Ovary (tissue), 10 donors: Measurements from ENCODE around the gene TOR1B. TPM values are rescaled to one million over a fixed set of nuclear protein-coding genes. Genes with fewer than 3 reads are reported as not detected.
A peak's percentile ranks its signal among the peaks of the same experiment; 100 is the strongest.

ENCODE experiments used
- DNase-seq, 5 donors: peaks; one replicate each; pipeline ENCODE4 v3.0.0-alpha.2; 2019 to 2020
- H3K27ac ChIP-seq, 2 donors: fragments of 200-600 bp; one replicate each; pipeline versions ENCODE4 v1.5.1 to v1.8.0; 2019 to 2022
- H3K27me3 ChIP-seq: fragments of 200-600 bp; one replicate; pipeline ENCODE4 v1.8.0; 2022
- H3K36me3 ChIP-seq: fragments of 200-600 bp; sonication (generic); one replicate; pipeline ENCODE4 v1.5.1; 2019
- H3K4me1 ChIP-seq: one replicate; pipeline ENCODE4 v1.8.1; 2013; ENCODE audit warnings: mild to moderate bottlenecking, moderate library complexity; ENCODE audit not compliant: insufficient read depth
- H3K4me3 ChIP-seq: fragments of 200-600 bp; sonication (generic); one replicate; pipeline ENCODE4 v1.5.1; 2017
- H3K9me3 ChIP-seq, 2 donors: fragments of 200-600 bp in 1 of 2; sonication (generic) in 1 of 2; one replicate each; pipeline versions ENCODE4 v1.5.1 to v1.8.1; 2013 to 2019; ENCODE audit warnings: mild to moderate bottlenecking in 1 of 2, moderate library complexity in 1 of 2
- CTCF ChIP-seq, 3 donors: fragments of 450-650 bp in 2 of 3; fragments of 200-600 bp in 1 of 3; IDR thresholded peaks; one replicate each; pipeline versions ENCODE4 v1.5.1 to v1.8.0; 2016 to 2022; ENCODE audit warnings: antibody characterized with exemption in 3 of 3, mild to moderate bottlenecking in 1 of 3
- EP300 ChIP-seq: sonication (generic); formaldehyde crosslinking; IDR thresholded peaks from one replicate; pipeline ENCODE4 v1.6.1; 2017; ENCODE audit warnings: antibody characterized with exemption
- POLR2A ChIP-seq: fragments of 450-650 bp; IDR thresholded peaks from one replicate; pipeline ENCODE4 v1.6.1; 2017; ENCODE audit warnings: antibody characterized with exemption, mild to moderate bottlenecking, moderate library complexity
- WGBS, 3 donors: extraction: QIAGEN DNeasy Blood & Tissue Kit in 1 of 3; methylation state at CpG; one replicate each; pipeline versions ENCODE4 v1.1.5 to v1.1.7; 2013 to 2017; 5-methylcytosine and 5-hydroxymethylcytosine counted together
- intact Hi-C, 4 donors: fragments of 100-400 bp; cut with DNase I; formaldehyde crosslinking; loops; one replicate each; pipeline versions ENCODE4 v1.11.0 to v1.15.1; 2022 to 2023
- long read RNA-seq, 3 donors: library from polyadenylated mRNA in 2 of 3; unstranded in 2 of 3; transcript quantifications; one replicate each; pipeline ENCODE4 v2.0.0 and lab custom pipeline, GENCODE V29; 2021 to 2026
- polyA plus RNA-seq, 2 donors: library from polyadenylated mRNA; stranded (reverse); fragments of 200-250 nt in 1 of 2; fragments of 350-450 nt in 1 of 2; fragmentation: Illumina TruSeq in 1 of 2; extraction: RNeasy Lipid Tissue Mini Kit (QIAGEN cat#74804) in 1 of 2; gene quantifications; one replicate each; pipeline ENCODE4 v1.2.3, GENCODE V29; 2013 to 2014
- total RNA-seq, 7 donors: library from RNA; depleted of rRNA in 2 of 7; stranded (reverse); fragments of >200 nt in 2 of 7; fragmentation: NEBNext Ultra II Directional in 3 of 7; extraction: Animal tissue kit (Norgen Biotek cat#: 25700) in 3 of 7; gene quantifications; one replicate each; pipeline versions ENCODE4 v1.1.0 to v1.2.4, GENCODE V29; 2016 to 2023
- donor health status: DM: no; HTN: no; CAD: no; lungs with moderate emphysema.
- donor health status: DM: no; HTN: no; CAD: no.
- donor health status: Bipolar disorder and iron deficiency.
- donor health status: DM: yes; HTN: yes; CAD: no.
- donor health status: DM: no; HTN: no; CAD: no.
- donor health status: DM: yes; HTN: yes; CAD: no.

Gene TOR1B
- total RNA-seq (10 to 100 TPM; 12.9 to 27.3 (median 16.9) TPM), polyA plus RNA-seq (10 to 100 TPM; 12.2 to 27.5 TPM)
- long read RNA-seq, donor 1, transcript TOR1B-201 (5 exons, 2,769 nt) = major isoform, 7 of 20 reads
- long read RNA-seq, donor 1, transcript TOR1B-203 (2 exons, 663 nt) = minor isoform, 5 of 20 reads
- long read RNA-seq, donor 1, partial matches to known transcripts = 4 of 20 reads
- long read RNA-seq, donor 1, other reads (novel, unspliced or antisense) = 3 of 20 reads
- long read RNA-seq, donor 2, partial matches to known transcripts = 0 of 5 reads
- long read RNA-seq, donor 2, other reads (novel, unspliced or antisense) = 0 of 5 reads
- long read RNA-seq, donor 3, transcript TOR1B-201 (5 exons, 2,769 nt) = major isoform, 11 of 20 reads
- long read RNA-seq, donor 3, partial matches to known transcripts = 0 of 20 reads
- long read RNA-seq, donor 3, other reads (novel, unspliced or antisense) = 6 of 20 reads

- Histone ChIP-seq H3K27me3 (no peaks in the 10 kb centered on the region), H3K27ac (peak within 1 kb of the TSS; percentile 49 to 66), H3K4me3 (peak within 1 kb of the TSS; percentile 90), H3K9me3 (no peaks in the 10 kb centered on the region), H3K4me1 (no peaks in the 10 kb centered on the region), H3K36me3 (no peaks in the 10 kb centered on the region)
- peak; percentile 60 for TF ChIP-seq POLR2A
- TF ChIP-seq EP300 = no peak
- no peak for TF ChIP-seq CTCF (IDR thresholded peaks at IDR 0.05)
- 0 to 1% (median 1%) methylated on average over 82 to 93 of the region's 93 CpGs for WGBS, 3 donors
- intact Hi-C loops = no loop called here
- DNase-seq = peak; percentile 90 to 96 (median 94)
Observed at GRCh38 chr9:129802833-129803675, at the start of gene TOR1B. Gene TOR1B (plus strand): TSS chr9:129803184. CDS start chr9:129803213, 29 bp downstream.

GRCh38 chr9:129755151-129755550 is 47.8 kb upstream of the TOR1B start:
- Histone ChIP-seq H3K27ac (no peak overlapping the region), H3K27me3 (no peaks in the 10 kb centered on the region), H3K36me3 (no peaks in the 10 kb centered on the region), H3K4me3 (no peak overlapping the region), H3K9me3 (no peaks in the 10 kb centered on the region), H3K4me1 (peaks cover 3% of the 10 kb centered on the region)
- intact Hi-C loops = no loop called here
- 69 to 89% (median 76%) methylated on average over 5 of the region's 5 CpGs for WGBS, 3 donors
- no peak for DNase-seq
- TF ChIP-seq EP300 (no peak), CTCF (IDR thresholded peaks at IDR 0.05) (no peak), POLR2A (no peak)

GRCh38 chr9:129756191-129756590 is 46.8 kb upstream of the TOR1B start:
- no peak for DNase-seq
- H3K9me3 ChIP-seq = no peaks in the 10 kb centered on the region
- no peaks in the 10 kb centered on the region for H3K36me3 ChIP-seq
- WGBS, 3 donors = 94 to 97% (median 95%) methylated on average over 6 of the region's 6 CpGs
- intact Hi-C loops = no loop called here
- TF ChIP-seq POLR2A = no peak
- no peak for TF ChIP-seq CTCF (IDR thresholded peaks at IDR 0.05)
- no peak for TF ChIP-seq EP300
- H3K27me3 ChIP-seq = no peaks in the 10 kb centered on the region
- no peak overlapping the region for H3K4me3 ChIP-seq
- H3K4me1 ChIP-seq = peaks cover 3% of the 10 kb centered on the region
- no peak overlapping the region for H3K27ac ChIP-seq

GRCh38 chr9:129757045-129757444 is 45.9 kb upstream of the TOR1B start:
- Histone ChIP-seq H3K27me3 (no peaks in the 10 kb centered on the region), H3K27ac (no peak overlapping the region), H3K9me3 (no peaks in the 10 kb centered on the region), H3K36me3 (no peaks in the 10 kb centered on the region), H3K4me3 (no peak overlapping the region), H3K4me1 (peaks cover 6% of the 10 kb centered on the region)
- intact Hi-C loops = no loop called here
- DNase-seq = no peak
- TF ChIP-seq POLR2A (no peak), EP300 (no peak)
- WGBS, 3 donors = 75 to 80% (median 79%) methylated on average over 9 of the region's 9 CpGs
